Body of pancreas (tissue), 4 donors: ENCODE data around the gene TSHZ2.

Experiments used
- POLR2A ChIP-seq, 3 donors: fragments of 450-650 bp; IDR thresholded peaks; one replicate each; pipeline ENCODE4 v1.6.1; 2016; ENCODE audit warnings: antibody characterized with exemption in 3 of 3, mild to moderate bottlenecking in 2 of 3
- TF ChIP-seq, protein P1 (sequence below), 7 experiments: fragments of 450-650 bp in 4 of 7; fragments of 200-600 bp in 3 of 7; sonication (generic) in 3 of 7; IDR thresholded peaks; one replicate each; pipeline ENCODE4 v1.5.1; 2016 to 2019; ENCODE audit warnings: antibody characterized with exemption in 7 of 7

DNA sequence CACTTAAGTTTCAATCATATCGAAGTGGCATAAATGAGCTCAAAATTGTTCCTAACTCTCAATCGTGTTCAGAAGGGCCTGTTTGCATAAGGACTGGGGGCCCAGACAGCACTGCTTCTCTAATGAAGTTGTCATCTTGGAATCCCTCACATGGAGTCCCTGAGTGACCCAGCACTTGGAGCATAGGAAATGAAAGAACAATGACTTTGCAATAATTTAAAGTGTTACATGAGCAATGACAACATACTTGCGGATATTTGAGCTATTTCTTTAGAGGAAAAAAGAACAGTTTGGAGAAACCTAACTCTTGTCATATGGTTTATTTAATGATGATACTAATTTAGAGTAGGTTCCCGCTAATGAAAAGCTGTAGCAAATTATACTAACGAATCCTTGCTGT, 239.9 kb downstream of the TSHZ2 start:
- TF ChIP-seq POLR2A (IDR thresholded peaks at IDR 0.05): no peak
- TF ChIP-seq, protein P1, sequence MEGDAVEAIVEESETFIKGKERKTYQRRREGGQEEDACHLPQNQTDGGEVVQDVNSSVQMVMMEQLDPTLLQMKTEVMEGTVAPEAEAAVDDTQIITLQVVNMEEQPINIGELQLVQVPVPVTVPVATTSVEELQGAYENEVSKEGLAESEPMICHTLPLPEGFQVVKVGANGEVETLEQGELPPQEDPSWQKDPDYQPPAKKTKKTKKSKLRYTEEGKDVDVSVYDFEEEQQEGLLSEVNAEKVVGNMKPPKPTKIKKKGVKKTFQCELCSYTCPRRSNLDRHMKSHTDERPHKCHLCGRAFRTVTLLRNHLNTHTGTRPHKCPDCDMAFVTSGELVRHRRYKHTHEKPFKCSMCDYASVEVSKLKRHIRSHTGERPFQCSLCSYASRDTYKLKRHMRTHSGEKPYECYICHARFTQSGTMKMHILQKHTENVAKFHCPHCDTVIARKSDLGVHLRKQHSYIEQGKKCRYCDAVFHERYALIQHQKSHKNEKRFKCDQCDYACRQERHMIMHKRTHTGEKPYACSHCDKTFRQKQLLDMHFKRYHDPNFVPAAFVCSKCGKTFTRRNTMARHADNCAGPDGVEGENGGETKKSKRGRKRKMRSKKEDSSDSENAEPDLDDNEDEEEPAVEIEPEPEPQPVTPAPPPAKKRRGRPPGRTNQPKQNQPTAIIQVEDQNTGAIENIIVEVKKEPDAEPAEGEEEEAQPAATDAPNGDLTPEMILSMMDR (IDR thresholded peaks at IDR 0.05): no peak
